Type B pancreatic cell (in vitro differentiated cells): ENCODE results near the gene GNB1. TPM values are rescaled to one million over a fixed set of nuclear protein-coding genes. Genes with fewer than 3 reads are reported as not detected.

Experiments
- DNase-seq: peaks from one replicate; pipeline ENCODE4 v3.0.0; 2021; ENCODE audit warnings: mixed read lengths; ENCODE audit not compliant: unreplicated experiment; ENCODE audit errors: extremely low spot score
- H3K27ac Mint-ChIP-seq: 2 replicates; pipeline ENCODE4 v1.8.0; 2021; ENCODE audit warnings: mild to moderate bottlenecking, mixed read lengths
- H3K27me3 Mint-ChIP-seq: 2 replicates; pipeline ENCODE4 v1.8.0; 2021; ENCODE audit warnings: mixed read lengths
- H3K36me3 Mint-ChIP-seq: 2 replicates; pipeline ENCODE4 v1.8.0; 2021; ENCODE audit warnings: mixed read lengths
- H3K4me1 Mint-ChIP-seq: one replicate; pipeline ENCODE4 v1.8.0; 2021; ENCODE audit warnings: mixed read lengths; ENCODE audit not compliant: unreplicated experiment
- H3K4me3 Mint-ChIP-seq: 2 replicates; pipeline ENCODE4 v1.8.0; 2021; ENCODE audit warnings: mild to moderate bottlenecking, mixed read lengths
- H3K9me3 Mint-ChIP-seq: 2 replicates; pipeline ENCODE4 v1.8.0; 2021; ENCODE audit warnings: mixed read lengths
- total RNA-seq: library from RNA; stranded (reverse); gene quantifications from 2 replicates; pipeline ENCODE4 v1.2.1, GENCODE V29; 2021; ENCODE audit warnings: low replicate concordance
- TF ChIP-seq, protein P1 (sequence below): fragments of 200-600 bp; sonication (generic); conservative IDR thresholded peaks from 2 replicates; pipeline ENCODE4 v1.5.0; 2021; ENCODE audit warnings: antibody characterized with exemption, mild to moderate bottlenecking

The GNB1 gene
- total RNA-seq, 1 donor from 2014 or later, result 297 TPM

DNA sequence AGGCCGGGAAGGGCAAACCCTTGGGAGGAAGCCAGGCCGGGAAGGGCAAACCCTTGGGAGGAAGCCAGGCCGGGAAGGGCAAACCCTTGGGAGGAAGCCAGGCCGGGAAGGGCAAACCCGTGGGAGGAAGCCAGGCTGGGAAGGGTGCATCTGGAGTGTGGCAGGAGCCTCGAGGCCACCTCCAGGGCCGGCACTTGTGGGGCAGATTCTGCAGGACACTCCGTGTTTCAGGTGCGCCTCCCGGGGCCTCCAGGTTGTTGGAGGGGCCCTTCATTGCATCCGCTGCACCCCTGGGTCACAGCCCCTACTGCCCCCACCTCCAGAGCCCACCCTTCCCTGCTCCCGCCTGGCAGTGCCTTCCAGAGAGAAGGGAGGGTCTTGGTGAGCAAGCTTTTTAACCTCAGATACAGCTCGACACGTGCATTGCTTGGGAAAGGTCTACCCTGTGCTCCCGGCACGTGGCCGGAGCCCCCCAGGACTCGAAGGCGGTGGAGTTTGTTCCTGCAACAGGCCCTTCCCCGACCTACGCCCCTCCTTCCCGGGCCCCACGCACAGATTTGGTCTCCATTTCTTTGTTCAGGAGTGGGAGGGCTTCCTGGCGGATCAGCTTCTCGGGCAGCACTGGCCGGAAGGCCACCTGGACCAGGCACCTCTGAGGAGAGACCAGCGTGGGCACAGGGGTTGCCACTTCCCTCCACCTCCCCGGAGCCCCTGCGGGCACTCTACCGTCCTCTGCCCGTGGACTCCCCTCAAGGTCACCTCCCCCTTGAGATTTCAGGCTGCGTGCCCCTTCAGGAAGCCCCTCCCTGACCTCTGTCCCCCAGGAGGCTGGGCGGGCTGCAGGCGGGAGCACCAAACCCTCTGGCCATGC is 37.6 kb upstream of the GNB1 start:
- Mint-ChIP-seq H3K9me3 (no peaks in the 10 kb centered on the region), H3K4me1 (no peaks in the 10 kb centered on the region), H3K27me3 (no peaks in the 10 kb centered on the region), H3K27ac (no peak overlapping the region), H3K4me3 (no peak overlapping the region), H3K36me3 (no peaks in the 10 kb centered on the region)
- no peak for DNase-seq
- TF ChIP-seq, protein P1, sequence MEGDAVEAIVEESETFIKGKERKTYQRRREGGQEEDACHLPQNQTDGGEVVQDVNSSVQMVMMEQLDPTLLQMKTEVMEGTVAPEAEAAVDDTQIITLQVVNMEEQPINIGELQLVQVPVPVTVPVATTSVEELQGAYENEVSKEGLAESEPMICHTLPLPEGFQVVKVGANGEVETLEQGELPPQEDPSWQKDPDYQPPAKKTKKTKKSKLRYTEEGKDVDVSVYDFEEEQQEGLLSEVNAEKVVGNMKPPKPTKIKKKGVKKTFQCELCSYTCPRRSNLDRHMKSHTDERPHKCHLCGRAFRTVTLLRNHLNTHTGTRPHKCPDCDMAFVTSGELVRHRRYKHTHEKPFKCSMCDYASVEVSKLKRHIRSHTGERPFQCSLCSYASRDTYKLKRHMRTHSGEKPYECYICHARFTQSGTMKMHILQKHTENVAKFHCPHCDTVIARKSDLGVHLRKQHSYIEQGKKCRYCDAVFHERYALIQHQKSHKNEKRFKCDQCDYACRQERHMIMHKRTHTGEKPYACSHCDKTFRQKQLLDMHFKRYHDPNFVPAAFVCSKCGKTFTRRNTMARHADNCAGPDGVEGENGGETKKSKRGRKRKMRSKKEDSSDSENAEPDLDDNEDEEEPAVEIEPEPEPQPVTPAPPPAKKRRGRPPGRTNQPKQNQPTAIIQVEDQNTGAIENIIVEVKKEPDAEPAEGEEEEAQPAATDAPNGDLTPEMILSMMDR, result no peak

DNA sequence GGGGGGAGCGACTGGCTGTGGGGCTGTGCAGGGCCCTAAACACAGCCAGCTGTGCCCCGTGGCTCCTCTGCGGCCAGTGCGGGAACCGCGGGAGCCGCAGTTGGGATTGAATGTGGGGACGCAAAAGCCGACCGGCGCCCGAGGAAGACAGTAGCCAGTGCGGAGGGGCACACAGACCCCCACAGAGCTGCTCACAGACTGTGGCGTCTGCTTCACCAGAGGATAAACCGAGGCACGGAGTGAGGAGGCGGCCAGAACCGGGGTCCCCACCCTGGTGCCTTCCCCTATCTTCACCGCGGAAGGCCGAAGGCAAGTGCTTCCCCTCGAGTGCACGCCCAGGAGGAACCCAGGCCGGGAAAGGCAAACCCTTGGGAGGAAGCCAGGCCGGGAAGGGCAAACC is 36.9 kb upstream of the GNB1 start:
- H3K9me3 Mint-ChIP-seq, result no peaks in the 10 kb centered on the region
- no peaks in the 10 kb centered on the region for H3K4me1 Mint-ChIP-seq
- TF ChIP-seq, protein P1, result no peak
- DNase-seq, result no peak
- H3K36me3 Mint-ChIP-seq, result no peaks in the 10 kb centered on the region
- H3K27ac Mint-ChIP-seq, result no peak overlapping the region
- H3K4me3 Mint-ChIP-seq, result no peak overlapping the region
- no peaks in the 10 kb centered on the region for H3K27me3 Mint-ChIP-seq

DNA sequence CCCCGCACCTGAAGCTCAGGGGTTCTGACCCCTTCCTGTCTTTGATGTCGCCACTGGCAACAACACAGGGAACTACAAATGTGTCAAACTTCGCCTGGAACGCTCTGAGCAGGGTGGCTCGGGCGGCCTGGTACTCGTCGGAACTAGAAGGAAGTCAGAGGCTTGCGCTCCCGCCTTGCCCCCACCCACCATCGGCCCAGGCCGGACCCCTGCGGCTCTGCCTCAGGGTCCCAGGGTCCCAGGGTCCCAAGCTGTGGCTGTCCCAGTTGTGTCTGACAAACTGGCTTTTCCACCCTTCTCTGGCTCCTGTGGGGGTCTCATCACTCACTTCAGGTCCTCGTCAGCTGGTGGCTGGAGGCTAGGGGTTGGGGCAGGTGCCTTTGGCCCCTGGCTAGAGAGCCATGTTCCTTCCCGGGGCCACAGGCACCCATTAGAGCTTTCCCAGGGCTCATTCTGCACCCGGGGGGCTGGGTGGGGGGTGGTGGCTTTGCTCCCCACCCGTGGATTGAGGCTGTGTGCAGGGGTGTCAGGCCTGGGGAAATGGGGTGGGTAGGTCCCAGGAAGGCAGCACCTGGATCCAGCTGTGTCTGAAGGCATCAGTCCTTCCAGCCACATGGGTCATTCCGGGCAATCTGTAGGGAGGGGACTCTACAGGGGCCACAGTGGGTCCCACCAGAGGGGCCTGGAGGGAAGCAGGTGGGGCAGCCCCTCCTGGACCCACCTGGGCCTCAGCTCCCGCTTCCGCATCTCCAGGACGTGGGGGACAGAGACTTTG is 36.2 kb upstream of the GNB1 start:
- no peaks in the 10 kb centered on the region for H3K9me3 Mint-ChIP-seq
- H3K36me3 Mint-ChIP-seq, result no peaks in the 10 kb centered on the region
- peak; percentile 67 for DNase-seq

DNA sequence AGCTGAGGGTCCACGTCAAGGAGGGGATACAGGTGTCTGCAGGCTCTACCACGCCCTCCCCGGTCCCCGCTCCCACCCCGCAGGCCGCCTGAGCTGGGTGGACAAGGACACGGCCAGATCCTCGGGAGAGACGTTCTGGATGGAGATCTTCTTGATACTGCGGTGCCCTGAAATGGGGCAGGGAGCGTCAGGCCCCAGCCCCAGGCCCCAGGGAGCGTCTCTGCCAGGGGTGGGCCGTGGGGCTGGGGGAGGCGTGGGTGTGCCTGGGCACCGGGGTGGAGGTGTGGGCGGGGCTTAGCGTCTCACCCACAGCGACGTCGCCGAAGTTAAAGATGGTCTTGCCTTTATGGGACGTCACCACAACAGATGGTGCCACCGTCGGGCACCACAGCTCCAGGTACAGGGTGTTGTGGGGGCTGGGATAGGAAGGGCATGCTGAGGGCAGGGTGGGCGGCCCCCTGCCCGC is 35.5 kb upstream of the GNB1 start:
- no peaks in the 10 kb centered on the region for H3K4me1 Mint-ChIP-seq
- H3K36me3 Mint-ChIP-seq, result no peaks in the 10 kb centered on the region
- DNase-seq, result no peak
- no peak overlapping the region for H3K27ac Mint-ChIP-seq
- no peaks in the 10 kb centered on the region for H3K9me3 Mint-ChIP-seq
- TF ChIP-seq, protein P1, result no peak
- no peaks in the 10 kb centered on the region for H3K27me3 Mint-ChIP-seq
- H3K4me3 Mint-ChIP-seq, result no peak overlapping the region

More for the DNA sequence above, 36.2 kb upstream of the GNB1 start:
- TF ChIP-seq, protein P1, result no peak
- Mint-ChIP-seq H3K27ac (no peak overlapping the region), H3K27me3 (no peaks in the 10 kb centered on the region), H3K4me1 (no peaks in the 10 kb centered on the region), H3K4me3 (no peak overlapping the region)

DNA sequence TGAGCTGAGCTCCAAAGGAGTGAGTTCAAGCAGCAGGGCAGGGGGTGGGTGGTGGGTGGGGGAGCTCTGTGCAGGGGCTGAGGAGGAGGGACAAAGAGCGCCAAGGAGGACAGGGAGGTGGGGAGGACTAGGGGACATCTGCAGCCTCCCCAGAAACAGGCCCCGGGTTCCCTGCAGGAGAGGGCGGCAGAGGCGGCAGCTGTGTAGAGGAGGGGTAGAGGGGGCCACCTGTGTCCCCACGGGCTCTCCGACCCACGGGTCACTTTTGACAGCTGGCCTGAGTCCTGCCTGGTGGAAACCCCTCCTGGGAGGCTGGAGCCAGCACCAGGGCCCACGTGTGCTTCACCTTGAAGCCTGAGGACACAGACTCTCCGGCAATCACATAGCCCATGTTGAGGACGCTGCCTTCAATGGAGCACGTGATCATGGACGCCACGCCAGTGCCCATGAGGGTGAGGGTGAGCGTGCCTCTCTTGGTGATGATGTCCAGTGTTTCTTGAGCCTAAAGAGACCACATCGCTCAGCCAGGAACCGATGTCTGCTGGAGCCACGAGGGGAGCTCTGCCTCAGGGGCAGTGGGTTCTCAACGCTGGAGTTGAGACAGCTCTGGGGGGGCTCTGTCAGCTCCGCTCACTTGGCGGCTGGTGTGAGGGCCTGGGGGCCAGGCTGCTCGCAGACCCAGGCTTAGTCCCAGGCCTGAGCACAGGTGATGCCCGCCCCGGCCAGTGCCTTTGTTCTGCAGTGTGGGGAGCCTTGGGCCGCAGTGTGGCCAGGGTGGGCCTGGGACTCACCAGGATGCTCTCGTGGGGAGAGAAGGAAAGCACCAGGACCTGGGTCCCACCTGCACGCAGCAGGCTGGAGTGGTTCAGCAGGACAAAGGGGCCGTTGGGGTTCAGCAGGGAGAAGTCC is 34.8 kb upstream of the GNB1 start:
- no peaks in the 10 kb centered on the region for H3K9me3 Mint-ChIP-seq
- TF ChIP-seq, protein P1, result no peak
- no peaks in the 10 kb centered on the region for H3K4me1 Mint-ChIP-seq
- no peak overlapping the region for H3K27ac Mint-ChIP-seq
- no peak overlapping the region for H3K4me3 Mint-ChIP-seq
- no peak for DNase-seq
- H3K27me3 Mint-ChIP-seq, result no peaks in the 10 kb centered on the region
- no peaks in the 10 kb centered on the region for H3K36me3 Mint-ChIP-seq
